GM12878 (cell line): ENCODE results near the gene AKT1. TPM values are rescaled to one million over a fixed set of nuclear protein-coding genes. Genes with fewer than 3 reads are reported as not detected.

ENCODE experiments used
- ATAC-seq: fragments of 200-7000 bp; cut with Tn5 transposase; 3 replicates; pipeline ENCODE4 v1.9.1; 2020; ENCODE audit warnings: mild to moderate bottlenecking, moderate library complexity
- BruUV-seq: library from RNA; stranded (reverse); fragments of 400-500 nt; replicated peaks from 2 replicates; lab custom pipeline; 2021; lab: Mats Ljungman, UMichigan
- CTCF ChIA-PET: fragments of 300-600 bp; sonication (Branson Sonifier 250); formaldehyde crosslinking; extraction: SDS; loops from one replicate; lab custom pipeline; 2021; ENCODE audit warnings: inconsistent platforms; lab: Yijun Ruan, JAX
- POLR2A ChIA-PET: fragments of 350-600 bp; formaldehyde crosslinking; extraction: SDS; loops from one replicate; lab custom pipeline; 2021; ENCODE audit warnings: inconsistent platforms; lab: Charles Lee
- RAD21 ChIA-PET: fragments of 300-600 bp; sonication (Branson Sonifier 250); formaldehyde crosslinking; loops from one replicate; lab custom pipeline; 2023; ENCODE audit warnings: antibody characterized with exemption; ENCODE audit not compliant: unreplicated experiment; lab: Charles Lee
- SMC1A ChIA-PET: fragments of 300-600 bp; sonication (Branson Sonifier 250); formaldehyde crosslinking; loops from one replicate; lab custom pipeline; 2023; ENCODE audit not compliant: unreplicated experiment, uncharacterized antibody; lab: Charles Lee
- DNase-seq: peaks from one replicate; pipeline ENCODE4 v3.0.0-alpha.2; 2011; ENCODE audit warnings: low read depth, low spot score
- FAIRE-seq: peaks from 3 replicates; lab custom pipeline; 2011; peaks lifted over from hg19 to GRCh38; lab: Jason Lieb, UNC
- H2AFZ ChIP-seq: 2 replicates; pipeline ENCODE4 v1.6.0; 2011; ENCODE audit warnings: low read depth, low read length, control low read depth; ENCODE audit not compliant: control insufficient read depth
- H3K27ac ChIP-seq: 2 replicates; pipeline ENCODE4 v1.5.1; 2011; ENCODE audit warnings: control low read depth; ENCODE audit not compliant: control insufficient read depth, insufficient read depth
- H3K27me3 ChIP-seq, 2 experiments: replicated peaks in 1 of 2; 2 replicates each; pipeline versions ENCODE4 v1.6.0 to v1.6.1; 2011; ENCODE audit warnings: low read length in 1 of 2; ENCODE audit not compliant: control insufficient read depth in 2 of 2, insufficient read depth in 2 of 2
- H3K36me3 ChIP-seq, 2 experiments: 2 replicates each; pipeline ENCODE4 v1.5.1; 2011; ENCODE audit warnings: low read length in 1 of 2; ENCODE audit not compliant: control insufficient read depth in 2 of 2, insufficient read depth in 2 of 2
- H3K4me1 ChIP-seq: 2 replicates; pipeline ENCODE4 v1.6.1; 2011; ENCODE audit warnings: mild to moderate bottlenecking, low read length, moderate library complexity, mixed read lengths; ENCODE audit not compliant: control insufficient read depth, insufficient read depth
- H3K4me2 ChIP-seq: 2 replicates; pipeline ENCODE4 v1.6.0; 2011; ENCODE audit warnings: control low read depth; ENCODE audit not compliant: control insufficient read depth, insufficient read depth
- H3K4me3 ChIP-seq: fragments of 200-600 bp; sonication (generic); 2 replicates; pipeline ENCODE4 v1.5.1; 2016
- H3K79me2 ChIP-seq: 2 replicates; pipeline ENCODE4 v1.6.0; 2011; ENCODE audit warnings: low read length; ENCODE audit not compliant: control insufficient read depth, insufficient read depth
- H3K9ac ChIP-seq: 2 replicates; pipeline ENCODE4 v1.8.0; 2011; ENCODE audit warnings: low read length, control low read depth, mixed read lengths; ENCODE audit not compliant: control insufficient read depth, insufficient read depth
- H3K9me3 ChIP-seq: replicated peaks from 3 replicates; pipeline ENCODE4 v1.5.1; 2011; ENCODE audit warnings: mild to moderate bottlenecking, low read length; ENCODE audit not compliant: control insufficient read depth, insufficient read depth
- H4K20me1 ChIP-seq: 2 replicates; pipeline ENCODE4 v1.6.0; 2011; ENCODE audit not compliant: control insufficient read depth, insufficient read depth
- ATF7 ChIP-seq: fragments of 450-650 bp; IDR thresholded peaks from 2 replicates; pipeline ENCODE4 v1.6.1; 2016; ENCODE audit warnings: low read depth, mild to moderate bottlenecking
- BHLHE40 ChIP-seq, 2 experiments: fragments of 450-650 bp in 1 of 2; IDR thresholded peaks; 2 replicates each; pipeline ENCODE4 v1.6.1; 2011 to 2017; ENCODE audit warnings: low read depth in 2 of 2, borderline replicate concordance in 1 of 2, improper control_type of control experiment in 1 of 2, low read length in 1 of 2, mild to moderate bottlenecking in 1 of 2
- IKZF2 ChIP-seq, 2 experiments: fragments of 450-650 bp; IDR thresholded peaks; 2 replicates each; pipeline ENCODE4 v1.6.1; 2017; ENCODE audit warnings: mild to moderate bottlenecking in 2 of 2, moderate library complexity in 2 of 2
- LARP7 ChIP-seq: fragments of 450-650 bp; IDR thresholded peaks from 2 replicates; pipeline ENCODE4 v1.6.1; 2017; ENCODE audit warnings: mild to moderate bottlenecking
- MEF2B ChIP-seq: fragments of 450-650 bp; IDR thresholded peaks from 2 replicates; pipeline ENCODE4 v1.6.1; 2018; ENCODE audit warnings: mild to moderate bottlenecking, moderate library complexity; ENCODE audit not compliant: partially characterized antibody, poor library complexity, severe bottlenecking
- SREBF1 ChIP-seq: IDR thresholded peaks from 2 replicates; pipeline ENCODE4 v1.6.1; 2012; ENCODE audit warnings: mild to moderate bottlenecking, low read length
- WGBS: methylation state at CpG from one replicate; pipeline ENCODE4 v1.1.6; 2016; ENCODE audit warnings: low lambda C conversion rate; ENCODE audit not compliant: insufficient replicate concordance, insufficient coverage; ENCODE audit errors: missing lambda C conversion rate; 5-methylcytosine and 5-hydroxymethylcytosine counted together
- in situ Hi-C: fragments of 300-500 bp; cut with MboI; formaldehyde crosslinking; loops from 9 replicates; pipeline ENCODE4 v1.14.3; 2018; ENCODE audit warnings: mixed read lengths
- intact Hi-C: fragments of 100-400 bp; cut with micrococcal nuclease; formaldehyde crosslinking; loops from one replicate; pipeline ENCODE4 v1.14.2; 2022; ENCODE audit not compliant: unreplicated experiment
- polyA plus RNA-seq, 11 experiments: library from polyadenylated mRNA; depleted of rRNA in 4 of 11; unstranded in 6 of 11; stranded (reverse) in 5 of 11; fragments of >200 nt; fragmentation: Nextera tagmentation in 4 of 11; fragmentation: Illumina TruSeq in 1 of 11; extraction: Ambion mirVana in 4 of 11; extraction: Trizol in 1 of 11; gene quantifications; 1 replicate in 1 of 11; 2 replicates in 10 of 11; pipeline versions ENCODE4 v1.2.1 to v1.2.3, GENCODE V29; 2011 to 2016; ENCODE audit warnings: inconsistent platforms in 2 of 11, missing spikeins in 2 of 11, low read depth in 1 of 11
- total RNA-seq, 4 experiments: library from RNA; depleted of rRNA in 3 of 4; stranded (reverse); fragments of >200 nt in 3 of 4; fragmentation: Illumina TruSeq in 1 of 4; extraction: Trizol in 1 of 4; gene quantifications; 2 replicates each; pipeline versions ENCODE4 v1.2.1 to v1.2.3, GENCODE V29; 2013 to 2021
- TF ChIP-seq, protein P1 (sequence below): IDR thresholded peaks from 2 replicates; pipeline ENCODE4 v1.6.1; 2011; ENCODE audit warnings: borderline replicate concordance, low read depth, mild to moderate bottlenecking, moderate library complexity, mixed read lengths, low read length; ENCODE audit not compliant: insufficient read depth; ENCODE audit errors: extremely low read length

AKT1 gene
- total and polyA plus RNA-seq, 10 of the 15 experiments (the other 5 are each of a cell fraction or from before 2014, with no cell fraction given): 0.63 to 110 (median 58.9) TPM

DNA sequence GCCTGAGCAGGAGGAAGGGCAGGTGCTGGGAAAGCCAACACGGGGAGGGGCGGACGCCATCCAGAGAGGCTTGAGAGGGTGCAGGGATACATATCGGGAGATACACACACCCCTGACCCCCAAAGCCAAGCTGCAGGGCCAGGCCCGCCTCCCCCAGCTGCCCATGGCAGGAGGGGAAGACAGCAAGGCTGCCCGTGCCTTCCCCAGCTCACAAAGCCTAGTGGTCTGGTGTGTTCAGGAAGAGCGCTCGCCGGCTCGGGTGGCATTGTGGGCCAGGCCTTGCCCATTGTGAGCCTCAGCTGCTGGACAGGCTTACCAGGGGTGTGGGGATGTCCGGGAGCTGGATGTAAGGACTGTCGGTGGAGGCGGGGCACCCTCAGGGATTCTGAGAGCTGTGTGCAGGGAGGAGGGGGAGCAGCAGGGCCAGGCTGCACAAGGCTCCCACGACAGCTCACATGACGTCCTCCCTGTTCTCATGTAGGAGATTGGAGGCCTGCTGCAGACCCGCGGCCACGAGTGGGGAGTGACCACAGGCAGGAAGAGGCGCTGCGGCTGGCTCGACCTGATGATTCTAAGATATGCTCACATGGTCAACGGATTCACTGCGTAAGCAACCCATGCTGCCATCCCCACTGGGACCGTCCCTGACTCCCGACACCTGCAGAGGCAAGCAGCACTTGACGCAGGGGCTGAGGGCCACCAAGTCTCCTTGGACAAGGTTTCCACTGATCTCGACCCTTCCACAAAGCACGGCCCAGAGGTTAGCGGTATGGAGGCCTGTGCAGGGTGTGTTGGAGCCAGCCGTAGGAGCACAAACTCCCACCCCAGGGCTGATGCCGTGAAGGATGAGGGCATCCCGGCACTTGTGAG lies 52.7 kb downstream of the AKT1 start:
- H3K4me2 ChIP-seq: no peak overlapping the region
- intact Hi-C loops: no loop called here
- peaks cover 12% of the 10 kb centered on the region for H3K4me1 ChIP-seq
- H3K27me3 ChIP-seq: no peaks in the 10 kb centered on the region; a peak in 1 of 4 replicates
- in situ Hi-C loops: no loop called here
- H3K9ac ChIP-seq: no peak overlapping the region
- ATAC-seq (no peak), DNase-seq (no peak), FAIRE-seq (no peak)
- TF ChIP-seq SREBF1: no peak
- TF ChIP-seq, protein P1, sequence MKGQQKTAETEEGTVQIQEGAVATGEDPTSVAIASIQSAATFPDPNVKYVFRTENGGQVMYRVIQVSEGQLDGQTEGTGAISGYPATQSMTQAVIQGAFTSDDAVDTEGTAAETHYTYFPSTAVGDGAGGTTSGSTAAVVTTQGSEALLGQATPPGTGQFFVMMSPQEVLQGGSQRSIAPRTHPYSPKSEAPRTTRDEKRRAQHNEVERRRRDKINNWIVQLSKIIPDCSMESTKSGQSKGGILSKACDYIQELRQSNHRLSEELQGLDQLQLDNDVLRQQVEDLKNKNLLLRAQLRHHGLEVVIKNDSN: peak; percentile 8
- WGBS: 62% methylated on average over 32 of the region's 32 CpGs
- BruUV-seq: no TSS peak
- POLR2A ChIA-PET: no interaction called here
- CTCF ChIA-PET: interaction anchor here (1.1 kb wide), 1 partner anchor 34 kb away, joined by 3 read pairs; no protein-coding TSS in a partner anchor
- no peak overlapping the region for H3K4me3 ChIP-seq
- no peaks in the 10 kb centered on the region for H3K79me2 ChIP-seq
- SMC1A ChIA-PET: no interaction called here
- no peaks in the 10 kb centered on the region for H3K36me3 ChIP-seq
- RAD21 ChIA-PET: interaction anchor here (1.7 kb wide), 1 partner anchor 10 kb away, joined by 6 read pairs; the partner anchor contains the start of gene SIVA1
- no peak overlapping the region for H3K27ac ChIP-seq
- no peak overlapping the region for H2AFZ ChIP-seq
- no peaks in the 10 kb centered on the region for H3K9me3 ChIP-seq
- no peaks in the 10 kb centered on the region for H4K20me1 ChIP-seq

DNA sequence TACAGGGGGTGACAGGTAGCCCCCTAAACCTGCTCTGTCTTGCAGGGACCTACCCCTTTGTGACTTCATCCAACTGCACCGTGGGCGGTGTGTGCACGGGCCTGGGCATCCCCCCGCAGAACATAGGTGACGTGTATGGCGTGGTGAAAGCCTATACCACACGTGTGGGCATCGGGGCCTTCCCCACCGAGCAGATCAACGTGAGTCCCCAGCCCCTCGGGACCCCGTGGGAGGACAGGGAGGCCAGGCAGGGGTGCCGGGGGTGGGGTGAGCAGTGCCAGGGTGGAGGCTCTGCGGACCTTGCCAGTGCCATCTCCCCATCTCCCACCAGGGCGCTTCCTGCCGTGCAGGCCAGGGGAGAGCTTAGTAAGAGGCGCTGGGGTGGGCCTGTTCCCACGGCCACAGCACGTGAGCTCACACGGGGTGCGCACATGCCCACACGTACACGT lies 53.7 kb downstream of the AKT1 start:
- Histone ChIP-seq H3K9me3 (no peaks in the 10 kb centered on the region), H3K27me3 (no peaks in the 10 kb centered on the region; a peak in 2 of 4 replicates), H3K4me2 (no peak overlapping the region), H3K9ac (no peak overlapping the region), H3K27ac (no peak overlapping the region), H3K4me3 (no peak overlapping the region), H3K79me2 (no peaks in the 10 kb centered on the region), H3K4me1 (peaks cover 12% of the 10 kb centered on the region), H4K20me1 (no peaks in the 10 kb centered on the region), H2AFZ (no peak overlapping the region), H3K36me3 (no peaks in the 10 kb centered on the region)
- in situ Hi-C loops (no loop called here), intact Hi-C loops (no loop called here)
- WGBS: 8% methylated on average over 20 of the region's 23 CpGs
- ChIA-PET POLR2A (no interaction called here), RAD21 (interaction anchor here (1.7 kb wide), 1 partner anchor 11 kb away, joined by 6 read pairs; the partner anchor contains the start of gene SIVA1), CTCF (no interaction called here), SMC1A (no interaction called here)
- FAIRE-seq: no peak
- peak; percentile 61 for ATAC-seq
- no TSS peak for BruUV-seq
- peak; percentile 23; the same call in 1 of the 2 replicates for TF ChIP-seq ATF7
- TF ChIP-seq LARP7: no peak
- no peak for TF ChIP-seq IKZF2 (IDR thresholded peaks at IDR 0.05)
- TF ChIP-seq MEF2B: peak; percentile 50
- TF ChIP-seq BHLHE40 (IDR thresholded peaks at IDR 0.05; ENCODE audit: borderline replicate concordance in 1 of 2, low read depth in 2 of 2, low read length in 1 of 2): peak; percentile 53 to 93; a peak in 3 of 4 replicates
- no peak for DNase-seq
